Raji (cell line): ENCODE data around the gene GPR152.

ENCODE experiments used
- POLR2A ChIP-seq: IDR thresholded peaks from 2 replicates; pipeline ENCODE4 v1.6.1; 2011; ENCODE audit warnings: low read depth, low read length, control low read depth; ENCODE audit not compliant: insufficient read depth

Gene GPR152

DNA sequence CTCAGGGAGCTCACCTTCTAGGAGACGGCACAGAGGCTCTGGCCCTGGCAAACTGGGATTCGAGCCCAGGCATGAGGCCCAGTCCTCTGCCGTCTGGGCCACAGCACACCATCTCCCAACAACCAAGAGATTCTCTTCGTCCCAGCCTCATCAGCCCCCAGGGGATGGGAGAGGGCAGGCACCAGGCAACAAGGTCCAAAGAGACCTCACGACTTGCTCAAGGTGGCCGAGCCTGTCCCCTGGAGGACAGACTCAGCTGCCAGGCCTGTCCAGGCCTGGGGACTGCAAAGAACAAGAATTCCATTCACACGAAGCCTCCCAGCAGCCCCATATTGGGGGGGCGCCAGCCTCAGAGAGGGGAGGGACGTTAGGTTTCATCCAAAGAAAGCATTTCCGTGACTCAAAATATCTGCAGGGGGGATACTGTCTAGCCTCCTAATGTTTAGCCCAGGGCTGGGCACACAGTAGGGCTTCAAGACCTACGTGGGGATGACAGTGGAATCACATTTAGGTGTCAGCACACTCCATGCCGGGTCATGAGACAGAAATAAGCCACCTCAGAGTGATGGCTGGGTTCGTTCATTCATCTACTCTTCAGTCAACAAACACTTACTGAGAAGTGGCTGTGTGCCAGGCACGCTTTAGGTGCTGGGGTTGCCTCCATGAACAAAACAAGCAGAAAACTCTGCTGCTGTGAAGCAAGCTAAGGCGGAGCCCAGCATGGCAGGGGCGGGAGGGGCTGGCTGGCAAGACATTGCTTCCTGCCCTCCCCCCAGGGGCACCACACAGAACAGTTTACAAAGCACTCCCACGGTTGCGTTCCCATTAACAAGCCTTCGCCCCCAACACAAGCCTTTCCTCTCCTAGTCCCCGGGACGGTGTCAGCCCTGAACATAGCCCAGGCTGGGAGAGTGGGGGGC is 35.9 kb downstream of the GPR152 start:
- TF ChIP-seq POLR2A: no peak

DNA sequence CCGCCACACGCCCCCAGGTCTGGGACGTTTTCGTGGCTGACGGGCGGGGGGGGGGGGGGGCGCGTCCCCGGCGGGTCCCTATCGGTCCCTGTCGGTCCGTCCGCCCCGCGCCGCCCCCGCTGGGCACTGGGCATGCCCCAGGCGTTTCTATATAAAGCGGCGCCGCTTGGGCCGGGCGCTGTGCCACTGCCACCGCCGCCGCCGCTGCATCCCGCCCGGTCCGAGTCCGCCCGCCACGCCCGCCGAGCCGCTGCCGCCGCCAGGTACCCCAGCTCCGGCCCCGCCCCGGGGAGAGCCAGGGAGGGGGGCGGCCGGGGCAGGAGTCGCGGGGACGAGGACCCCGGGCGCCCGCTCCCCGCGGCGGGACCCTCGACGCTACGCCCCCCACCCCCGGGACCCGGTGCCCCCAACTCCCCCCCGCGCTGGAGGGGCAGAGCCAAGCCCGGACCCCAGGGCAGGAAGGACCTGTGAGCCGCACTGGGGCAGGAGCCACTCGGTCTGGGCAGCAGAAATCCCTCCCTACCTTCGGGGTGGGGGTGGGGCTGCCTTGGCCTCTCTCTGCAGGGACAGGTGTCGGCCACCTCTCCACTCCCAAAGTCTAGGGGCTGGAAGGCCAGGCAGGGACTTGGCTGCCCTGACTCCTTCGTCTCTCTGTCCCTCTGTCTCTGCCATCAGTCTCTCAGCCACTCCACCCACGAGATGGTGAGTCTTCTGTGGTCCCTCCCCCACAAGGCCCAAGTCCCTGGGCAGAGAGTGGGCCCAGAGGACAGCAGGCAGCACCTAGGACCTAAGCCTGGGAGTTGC is 36.8 kb downstream of the GPR152 start, which contains the start of gene CARNS1:
TSS of gene CARNS1 (plus strand) at position 178 of the 804 bp plus-strand sequence. CDS start at position 700, 522 bp downstream.
- TF ChIP-seq POLR2A: no peak

DNA sequence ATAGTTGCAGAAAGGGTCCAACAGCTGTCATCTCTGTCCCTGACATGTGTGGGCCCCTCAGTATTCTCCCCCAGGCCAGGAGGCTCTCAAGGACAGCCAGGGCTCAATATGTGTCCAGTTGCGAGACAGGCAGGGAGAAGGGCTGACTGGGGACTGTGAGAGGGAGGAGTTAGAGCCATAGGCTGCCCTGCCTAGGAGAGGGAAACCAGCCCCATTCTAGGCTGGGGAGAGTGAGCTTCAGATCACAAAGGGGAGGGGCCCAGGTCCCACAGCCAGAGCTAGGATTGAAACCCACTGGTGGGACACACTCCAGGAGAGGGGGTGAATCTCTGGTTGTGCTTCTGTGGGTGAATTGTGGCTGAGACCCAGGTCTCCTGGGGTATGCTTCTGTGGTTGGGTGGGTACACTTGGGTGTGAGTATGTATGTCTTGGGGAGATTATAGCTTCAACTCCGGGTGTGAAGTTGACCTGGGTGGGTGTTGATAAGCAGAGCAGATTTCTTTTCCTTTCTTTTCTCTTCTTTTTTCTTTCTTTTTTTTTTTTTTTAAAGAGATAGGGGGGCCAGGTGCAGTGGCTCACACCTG is 39.2 kb downstream of the GPR152 start:
- no peak for TF ChIP-seq POLR2A

DNA sequence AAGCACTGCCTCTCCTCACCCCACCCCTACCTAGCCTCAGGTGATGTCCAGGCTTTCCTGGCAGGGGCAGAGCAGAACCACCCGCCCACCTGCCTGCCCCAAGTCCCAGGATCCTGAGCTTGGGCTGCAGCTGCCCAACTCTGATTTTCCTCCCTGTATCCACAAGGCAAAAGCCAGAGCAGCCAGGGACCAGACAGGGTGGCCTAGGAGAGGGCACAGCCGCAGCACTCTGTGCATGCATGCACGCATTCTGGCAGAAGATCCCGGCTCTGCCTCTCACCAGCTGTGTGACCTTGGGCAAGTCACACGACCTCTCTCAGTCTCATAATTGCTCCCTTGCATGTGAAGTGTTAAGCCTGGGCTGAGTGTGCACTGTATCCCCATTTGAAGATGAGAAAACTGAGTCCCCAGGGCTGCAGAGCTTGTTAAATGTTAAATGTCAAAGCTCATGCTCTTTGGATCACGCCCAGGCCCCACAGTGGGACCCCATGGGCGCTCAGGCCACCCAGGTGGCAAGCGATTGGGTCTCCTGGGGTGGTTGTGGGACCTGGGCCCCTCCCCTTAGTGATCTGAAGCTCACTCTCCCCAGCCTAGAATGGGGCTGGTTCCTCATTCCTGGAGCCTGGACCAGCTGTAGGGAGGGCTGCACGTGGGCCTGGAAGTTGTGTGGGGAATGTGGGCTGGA is 39.9 kb downstream of the GPR152 start:
- no peak; the same call in 1 of the 2 replicates for TF ChIP-seq POLR2A

DNA sequence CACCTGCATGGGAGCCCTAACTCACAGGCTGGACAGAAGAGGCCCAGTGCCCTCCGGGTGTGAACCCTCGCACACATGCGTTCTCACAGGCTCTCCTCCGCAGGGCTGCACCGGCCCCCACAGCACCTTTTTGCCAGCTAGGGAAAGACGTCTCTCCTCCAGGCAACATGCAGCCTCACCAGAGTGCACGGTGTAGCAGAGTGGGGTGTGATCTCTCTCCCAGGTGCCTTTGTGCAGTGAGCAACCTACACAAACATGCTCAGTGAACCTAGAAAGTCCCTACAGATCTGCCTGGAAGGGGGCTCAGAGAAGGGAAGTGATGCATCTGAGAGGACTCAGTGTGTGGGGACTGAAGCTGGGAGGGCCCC is 40.8 kb downstream of the GPR152 start:
- peak; percentile 3; the same call in 1 of the 2 replicates for TF ChIP-seq POLR2A

GRCh38 chr11:67410984-67411784 is 41.3 kb downstream of the GPR152 start:
- 0 out of 2 replicates have a peak, but pooled peaks have one; percentile 1 for TF ChIP-seq POLR2A

DNA sequence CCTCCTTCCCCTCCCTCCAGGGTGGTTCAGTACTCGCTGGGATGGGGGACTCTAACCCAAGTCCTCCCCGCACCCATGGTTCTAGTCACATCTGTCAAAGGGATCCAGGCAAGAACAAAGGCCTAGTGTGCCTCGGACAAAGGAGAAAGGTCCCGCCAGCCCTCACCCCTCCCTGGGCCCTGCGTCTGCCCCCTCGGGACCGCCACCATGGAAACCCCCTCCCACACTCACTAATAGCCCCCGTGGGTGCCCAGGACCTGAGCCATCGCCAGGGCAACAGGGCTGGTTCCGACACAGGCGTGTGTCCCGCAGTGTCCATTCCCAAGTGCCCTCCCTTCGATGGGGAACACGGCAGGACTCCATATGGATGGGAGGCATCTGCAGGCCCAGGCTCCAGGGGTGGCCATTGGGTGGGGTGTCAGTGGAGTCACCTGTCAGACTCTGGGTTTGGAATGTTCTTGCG is 42.1 kb downstream of the GPR152 start:
- peak; percentile 7 for TF ChIP-seq POLR2A

DNA sequence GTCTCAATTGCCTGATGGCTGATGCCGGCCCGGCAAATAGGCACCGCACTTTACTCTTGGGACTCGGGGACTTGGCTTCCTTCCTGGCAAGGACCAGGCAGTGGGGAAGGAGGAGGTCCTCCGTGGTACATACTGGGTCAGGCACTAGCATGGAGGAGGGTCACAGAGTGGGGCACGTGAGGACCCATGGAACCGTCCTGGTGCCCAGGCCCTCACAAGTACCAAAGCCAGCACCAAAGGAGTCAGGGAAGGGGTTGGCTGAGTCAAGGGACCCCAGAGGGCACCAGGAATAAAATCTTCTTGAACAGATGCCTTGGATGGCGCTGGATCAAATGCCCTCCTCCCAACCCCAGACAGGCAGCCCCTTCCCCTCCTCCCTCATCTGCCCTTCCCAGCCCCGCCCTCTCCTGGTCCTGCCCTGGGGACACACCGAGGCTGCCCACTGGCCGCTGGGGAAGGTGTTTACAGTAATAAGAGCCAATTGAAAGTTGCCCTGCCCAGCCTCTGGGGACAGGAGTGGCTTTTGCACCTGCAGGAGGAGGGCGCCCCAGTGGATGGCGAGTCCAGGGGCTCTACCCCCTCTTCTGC is 42.7 kb downstream of the GPR152 start:
- TF ChIP-seq POLR2A: peak; percentile 61

DNA sequence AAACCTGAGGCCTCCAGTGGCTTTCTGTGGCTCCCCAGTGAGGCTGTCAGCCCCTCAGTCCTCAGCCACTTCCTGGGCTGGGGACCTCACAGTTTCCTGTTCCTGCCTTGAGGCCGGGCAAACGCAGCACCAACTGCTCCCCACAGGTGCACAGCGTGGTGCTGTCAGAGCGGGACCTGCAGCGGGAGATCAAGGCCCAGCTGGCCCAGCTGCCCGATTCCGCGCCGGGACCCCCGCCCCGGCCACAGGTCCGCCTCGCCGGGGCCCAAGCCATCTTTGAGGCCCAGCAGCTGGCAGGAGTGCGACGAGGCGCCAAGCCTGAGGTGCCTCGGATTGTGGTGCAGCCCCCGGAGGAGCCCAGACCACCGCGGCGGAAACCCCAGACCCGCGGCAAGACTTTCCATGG is 43.3 kb downstream of the GPR152 start:
- TF ChIP-seq POLR2A: peak; percentile 67

DNA sequence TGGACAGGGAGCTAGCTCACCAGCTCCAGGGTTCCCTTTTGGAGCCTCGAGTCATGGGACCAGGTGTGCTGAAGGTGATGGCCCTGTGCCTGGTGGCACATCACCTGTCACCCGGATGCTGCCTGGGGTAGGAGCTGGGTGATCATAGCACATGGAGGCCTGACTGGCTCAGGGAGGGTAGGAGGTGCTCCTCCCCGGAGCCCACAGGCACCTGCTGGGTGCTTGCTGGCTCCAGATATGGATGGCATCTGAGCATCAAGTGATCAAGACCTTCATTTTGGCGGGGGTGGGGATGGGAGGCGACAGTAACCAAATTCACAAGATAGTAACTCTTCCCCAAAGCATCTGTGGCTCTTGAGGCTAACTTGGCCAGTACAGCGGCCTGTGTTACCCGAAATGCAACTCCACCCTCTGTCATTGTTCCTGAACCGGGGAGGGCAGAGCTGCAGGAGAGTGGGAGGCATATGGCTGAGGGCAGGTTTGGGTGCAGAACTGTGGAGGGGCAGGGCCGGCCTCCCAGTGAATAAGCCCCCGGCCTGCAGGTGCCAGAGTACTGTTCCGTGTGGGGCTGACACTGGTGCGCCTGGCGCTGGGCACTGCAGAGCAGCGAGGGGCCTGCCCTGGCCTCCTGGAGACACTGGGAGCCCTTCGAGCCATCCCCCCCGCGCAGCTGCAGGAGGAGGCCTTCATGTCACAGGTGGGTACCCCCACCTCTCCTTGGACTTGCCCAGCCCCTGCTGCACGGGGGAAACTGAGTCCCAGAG is 43.9 kb downstream of the GPR152 start:
- no peak for TF ChIP-seq POLR2A

- 0 out of 2 replicates have a peak, but pooled peaks have one; percentile 14 for TF ChIP-seq POLR2A
Observed at GRCh38 chr11:67407688-67408163, 44.8 kb downstream of the GPR152 start.

GRCh38 chr11:67406969-67407687 is 45.4 kb downstream of the GPR152 start:
- TF ChIP-seq POLR2A: no peak

- no peak for TF ChIP-seq POLR2A
Observed at GRCh38 chr11:67406420-67406968, 46.0 kb downstream of the GPR152 start.
